NCI-H1417 treated with DMSO at 0.1 percent for 48 hours (cell line): ENCODE data around the gene CA9.

Source experiments
- DNase-seq: peaks from one replicate; lab custom pipeline; 2025; lab: John Stamatoyannopoulos, UW

CA9 gene

GRCh38 chr9:35717132-35717870 is 43.6 kb downstream of the CA9 start:
- no peak for DNase-seq

DNA sequence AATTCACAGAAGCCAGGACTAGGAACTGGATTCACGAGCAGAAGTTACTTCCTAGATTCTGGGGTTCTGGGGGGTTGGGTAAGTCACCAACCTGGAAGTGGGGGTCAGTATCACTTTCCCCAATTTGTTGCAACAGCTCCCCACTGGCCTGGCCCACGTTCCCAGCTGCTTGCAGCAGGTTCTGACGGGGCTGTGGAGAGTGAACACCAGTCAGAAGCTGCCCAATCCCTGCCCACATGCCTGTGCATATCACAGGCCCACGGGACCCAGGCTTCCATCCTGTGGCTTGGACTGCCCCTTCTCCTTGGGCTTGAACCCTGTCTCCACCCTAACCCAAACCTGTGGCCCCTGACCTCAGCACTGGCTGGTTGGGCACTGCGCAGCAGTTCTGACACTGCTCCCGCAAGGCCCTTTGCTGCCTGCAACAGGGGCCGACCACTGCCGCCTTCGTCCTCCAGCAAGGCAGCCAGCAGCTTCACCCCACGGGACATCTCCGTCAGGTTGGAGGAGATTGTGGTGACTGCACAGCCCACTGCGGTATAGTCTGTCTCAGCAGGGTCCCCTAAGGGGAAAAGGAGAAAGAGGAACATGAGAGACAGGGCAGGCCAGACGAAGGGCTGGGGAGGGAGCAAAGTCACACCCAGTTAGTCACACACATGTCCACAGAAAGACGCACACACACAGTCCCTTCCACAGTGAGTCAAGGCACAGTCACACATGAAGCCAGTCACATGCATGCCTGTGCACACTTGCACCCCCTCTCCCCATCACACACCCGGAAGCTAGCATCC is 45.2 kb downstream of the CA9 start:
- DNase-seq = no peak

- no peak for DNase-seq
Observed at GRCh38 chr9:35719546-35719945, 45.8 kb downstream of the CA9 start.

GRCh38 chr9:35723426-35723825 is 49.7 kb downstream of the CA9 start:
- no peak for DNase-seq

GRCh38 chr9:35723908-35724307 is 50.2 kb downstream of the CA9 start:
- DNase-seq = no peak

GRCh38 chr9:35725362-35725761 is 51.6 kb downstream of the CA9 start:
- no peak for DNase-seq

DNA sequence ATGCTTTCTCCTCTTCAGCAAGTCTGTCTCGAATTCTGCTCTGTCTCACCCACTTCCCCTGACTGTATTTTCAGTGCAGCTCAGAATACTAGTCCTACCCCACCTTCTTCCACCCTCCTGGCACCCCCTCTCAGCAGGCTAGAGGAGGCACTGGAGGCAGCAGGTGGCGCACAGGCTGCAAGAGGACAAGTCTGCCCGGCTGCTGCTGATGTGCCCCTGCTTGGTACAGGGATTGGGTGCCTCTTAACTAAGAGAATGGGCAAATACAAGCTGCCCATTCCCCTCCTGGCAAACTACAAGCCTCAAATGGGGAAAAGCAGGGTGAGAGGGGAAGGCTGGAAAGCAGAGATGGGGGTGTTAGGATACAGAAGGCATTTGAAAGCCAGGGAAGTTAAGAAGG is 53.2 kb downstream of the CA9 start:
- DNase-seq = no peak

GRCh38 chr9:35727676-35728040 is 53.9 kb downstream of the CA9 start:
- no peak for DNase-seq

GRCh38 chr9:35728041-35728971 is 54.6 kb downstream of the CA9 start:
- no peak for DNase-seq

GRCh38 chr9:35729101-35729500 is 55.4 kb downstream of the CA9 start:
- no peak for DNase-seq

GRCh38 chr9:35729700-35730485 is 56.2 kb downstream of the CA9 start:
- no peak for DNase-seq

GRCh38 chr9:35730486-35730854 is 56.7 kb downstream of the CA9 start:
- no peak for DNase-seq
